ENCODE results near the gene C19orf47.

Gene C19orf47

GRCh38 chr19:40313229-40313983 is 34.8 kb downstream of the C19orf47 start:
- no peak for DNase-seq

- no peak for DNase-seq
These were observed 35.7 kb downstream of the C19orf47 start for GRCh38 chr19:40312533-40312932.

GRCh38 chr19:40309666-40310065 is 38.5 kb downstream of the C19orf47 start:
- no peak for DNase-seq

GRCh38 chr19:40305403-40305802 is 42.8 kb downstream of the C19orf47 start:
- peak; percentile 36 to 66 (median 42) for DNase-seq

- no peak for DNase-seq
These were observed 43.9 kb downstream of the C19orf47 start for GRCh38 chr19:40304306-40304705.

GRCh38 chr19:40303765-40304164 is 44.4 kb downstream of the C19orf47 start:
- DNase-seq: no peak

GRCh38 chr19:40302224-40303011 is 45.8 kb downstream of the C19orf47 start:
- DNase-seq: no peak

GRCh38 chr19:40300668-40301067 is 47.5 kb downstream of the C19orf47 start:
- DNase-seq: no peak

GRCh38 chr19:40298026-40298425 is 50.2 kb downstream of the C19orf47 start:
- no peak for DNase-seq

GRCh38 chr19:40294560-40294959 is 53.6 kb downstream of the C19orf47 start:
- no peak for DNase-seq

- no peak for DNase-seq
These were observed 61.2 kb downstream of the C19orf47 start for GRCh38 chr19:40286971-40287421.

- no peak for DNase-seq
These were observed 61.8 kb downstream of the C19orf47 start for GRCh38 chr19:40286235-40286970.

GRCh38 chr19:40285353-40286234 is 62.6 kb downstream of the C19orf47 start:
- peak; percentile 81 to 95 (median 94) for DNase-seq

GRCh38 chr19:40284501-40285352 is 63.5 kb downstream of the C19orf47 start, which contains the start of gene AKT2:
AKT2 (minus strand) TSS chr19:40285345; CDS start chr19:40265267, 20,078 bp downstream.
- peak; percentile 69 to 81 (median 76) for DNase-seq

- DNase-seq: no peak
These were observed 64.0 kb downstream of the C19orf47 start for GRCh38 chr19:40284251-40284500.

GRCh38 chr19:40283414-40284250 is 64.6 kb downstream of the C19orf47 start:
- no peak for DNase-seq

GRCh38 chr19:40282920-40283319 is 65.3 kb downstream of the C19orf47 start:
- DNase-seq: no peak

- DNase-seq: no peak
These were observed 66.0 kb downstream of the C19orf47 start for GRCh38 chr19:40282209-40282580.

GRCh38 chr19:40281381-40282208 is 66.6 kb downstream of the C19orf47 start:
- no peak for DNase-seq

All from activated CD4-positive, CD25-positive, alpha-beta regulatory T cell (primary cell).